GM21786 (cell line): ENCODE results near the gene HIRIP3.
"Not testable (repeated sequence)": the region's sequence is repeated elsewhere in the genome, so short reads cannot be mapped to it uniquely, and the experiment has no call there.

ENCODE experiments used
- ATAC-seq: cut with Tn5 transposase; IDR thresholded peaks from one replicate; pipeline ENCODE4 v1.9.1; 2021; ENCODE audit not compliant: unreplicated experiment

Gene HIRIP3, protein sequence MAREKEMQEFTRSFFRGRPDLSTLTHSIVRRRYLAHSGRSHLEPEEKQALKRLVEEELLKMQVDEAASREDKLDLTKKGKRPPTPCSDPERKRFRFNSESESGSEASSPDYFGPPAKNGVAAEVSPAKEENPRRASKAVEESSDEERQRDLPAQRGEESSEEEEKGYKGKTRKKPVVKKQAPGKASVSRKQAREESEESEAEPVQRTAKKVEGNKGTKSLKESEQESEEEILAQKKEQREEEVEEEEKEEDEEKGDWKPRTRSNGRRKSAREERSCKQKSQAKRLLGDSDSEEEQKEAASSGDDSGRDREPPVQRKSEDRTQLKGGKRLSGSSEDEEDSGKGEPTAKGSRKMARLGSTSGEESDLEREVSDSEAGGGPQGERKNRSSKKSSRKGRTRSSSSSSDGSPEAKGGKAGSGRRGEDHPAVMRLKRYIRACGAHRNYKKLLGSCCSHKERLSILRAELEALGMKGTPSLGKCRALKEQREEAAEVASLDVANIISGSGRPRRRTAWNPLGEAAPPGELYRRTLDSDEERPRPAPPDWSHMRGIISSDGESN

DNA sequence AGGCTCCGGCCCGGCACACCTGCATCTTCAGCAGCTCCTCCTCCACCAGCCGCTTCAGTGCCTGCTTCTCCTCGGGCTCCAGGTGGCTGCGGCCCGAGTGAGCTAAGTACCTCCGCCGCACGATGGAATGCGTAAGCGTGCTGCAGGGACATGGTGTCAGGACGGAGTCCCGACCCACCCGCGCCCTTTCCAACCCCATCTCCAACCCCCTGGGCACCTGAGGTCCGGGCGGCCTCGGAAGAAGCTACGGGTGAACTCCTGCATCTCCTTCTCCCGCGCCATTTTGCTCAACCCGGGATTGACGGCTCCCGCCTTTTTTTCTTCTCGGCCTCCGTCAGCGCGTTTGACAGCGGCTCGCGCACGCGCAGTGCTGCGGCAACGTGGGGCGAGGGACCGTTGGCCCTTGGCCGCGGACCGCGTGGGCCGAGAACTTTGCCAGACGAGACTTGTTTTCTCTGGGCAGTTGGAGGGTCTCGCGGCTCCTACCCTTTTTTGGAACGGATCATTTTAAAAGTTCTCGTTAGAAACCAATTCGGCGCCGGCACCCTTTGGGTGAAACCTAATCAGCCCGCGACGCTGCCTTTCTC is at the start of gene HIRIP3:
Gene HIRIP3, minus strand, starts transcription at position 294 of the 587 bp plus-strand sequence. Its CDS starts 12 bp downstream, at position 282.
- ATAC-seq, result peak; percentile 43

DNA sequence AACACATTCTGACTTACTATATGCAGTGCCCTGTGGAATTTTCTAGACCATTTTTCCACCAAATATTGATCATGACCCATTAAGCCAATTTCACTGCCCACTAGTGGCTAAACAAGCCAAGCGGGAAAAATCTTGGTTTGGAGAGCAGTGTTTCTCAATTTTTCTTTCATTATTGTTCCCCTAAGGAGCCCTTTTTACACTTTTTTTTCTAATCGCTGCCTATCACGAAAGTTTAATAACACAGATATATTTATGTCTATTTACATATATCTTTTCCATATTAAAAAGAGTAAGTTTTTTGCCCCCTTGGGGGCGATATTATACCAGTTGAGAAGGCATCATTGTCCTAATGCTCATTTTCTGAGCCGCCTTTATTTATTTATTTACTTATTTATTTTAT is 46.4 kb upstream of the HIRIP3 start:
- no peak for ATAC-seq

DNA sequence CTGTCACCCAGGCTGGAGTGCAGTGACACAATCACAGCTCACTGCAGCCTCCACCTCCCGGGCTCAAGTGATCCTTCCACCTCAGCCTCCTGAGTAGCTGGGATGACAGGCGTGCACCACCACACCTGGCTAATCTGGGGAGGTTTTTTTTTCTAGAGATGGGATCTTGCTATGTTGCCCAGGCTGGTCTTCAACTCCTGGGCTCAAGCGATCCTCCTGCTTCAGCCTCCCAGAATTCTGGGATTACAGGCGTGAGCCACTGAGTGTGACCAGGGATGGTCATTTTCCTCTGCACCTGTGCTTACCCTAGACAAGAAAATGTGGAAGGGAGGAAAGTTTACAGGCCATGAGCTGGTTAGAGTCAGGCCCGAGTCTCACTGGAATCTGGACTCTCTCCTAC is 45.3 kb upstream of the HIRIP3 start:
- not testable (repeated sequence) for ATAC-seq

DNA sequence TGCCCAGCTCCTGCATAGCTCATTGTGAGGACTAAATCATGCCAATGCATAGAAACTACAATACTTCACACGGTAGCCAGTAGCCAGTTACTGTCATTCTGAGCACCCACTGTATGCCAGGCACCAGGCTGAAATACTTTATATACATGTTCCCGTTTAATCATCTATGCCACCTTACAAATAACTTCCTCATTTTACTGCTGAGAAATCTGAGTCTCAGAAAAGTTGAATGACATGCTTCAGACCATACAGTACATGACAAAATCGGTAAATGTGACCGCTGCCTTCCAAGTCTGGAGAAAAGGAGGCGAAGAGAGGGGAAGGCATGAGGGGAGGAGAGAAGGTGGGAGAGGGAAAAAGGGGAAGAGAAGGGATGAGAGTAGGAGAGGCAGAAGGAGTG is 44.8 kb upstream of the HIRIP3 start:
- ATAC-seq, result no peak

DNA sequence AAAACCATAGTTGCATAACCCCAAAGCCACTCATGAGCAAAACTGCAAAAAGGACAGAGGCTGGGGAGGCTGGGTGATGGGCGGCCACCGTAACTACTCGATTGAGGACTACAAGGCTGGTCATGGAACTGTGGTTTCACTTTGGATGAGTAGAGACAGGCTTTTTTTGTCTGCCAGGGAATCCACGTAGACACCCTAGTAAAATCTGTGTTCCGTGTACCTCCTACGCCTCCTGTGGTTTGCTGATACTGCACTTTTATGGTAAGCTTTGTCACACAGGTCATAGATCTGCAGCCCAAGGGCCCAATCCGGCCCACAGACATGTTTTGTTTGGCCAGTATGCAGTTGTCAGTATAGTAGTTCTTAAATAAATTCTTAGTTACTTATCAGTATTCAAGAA is 37.9 kb upstream of the HIRIP3 start:
- ATAC-seq, result no peak

DNA sequence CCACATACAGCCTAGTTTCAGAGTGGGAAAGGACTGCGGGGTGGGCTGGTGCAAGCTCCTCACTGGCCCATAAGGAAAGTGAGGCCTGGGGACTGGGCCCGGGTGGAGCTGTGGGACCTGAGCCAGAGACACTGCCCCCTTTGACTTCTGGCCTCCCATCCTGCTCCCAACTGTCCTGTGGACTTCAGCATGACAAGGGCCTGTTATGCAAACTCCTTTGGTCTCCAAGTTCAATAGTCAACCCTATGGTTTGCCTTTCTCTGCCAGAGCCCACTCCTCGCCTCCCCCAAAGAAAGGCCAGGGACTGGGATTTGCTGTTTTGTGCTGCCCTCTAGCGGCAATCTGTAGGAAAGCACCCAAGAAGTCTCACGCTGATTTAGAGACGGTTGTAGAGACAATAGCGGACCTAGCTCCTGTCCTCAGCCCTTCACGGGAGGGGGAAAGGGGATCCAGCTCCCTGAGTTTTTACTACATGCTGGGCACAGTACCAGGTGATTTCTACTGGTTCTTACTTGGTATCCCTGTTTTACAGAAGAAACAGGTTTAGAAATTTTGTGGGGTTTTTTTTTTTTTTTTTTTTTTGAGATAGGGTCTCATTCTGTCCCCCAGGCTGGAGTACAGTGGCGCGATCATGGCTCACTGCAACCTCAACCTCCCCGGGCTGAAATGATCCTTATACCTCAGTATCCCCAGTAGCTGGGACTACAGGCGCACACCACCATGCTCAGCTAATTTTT is 36.8 kb upstream of the HIRIP3 start:
- ATAC-seq, result no peak

DNA sequence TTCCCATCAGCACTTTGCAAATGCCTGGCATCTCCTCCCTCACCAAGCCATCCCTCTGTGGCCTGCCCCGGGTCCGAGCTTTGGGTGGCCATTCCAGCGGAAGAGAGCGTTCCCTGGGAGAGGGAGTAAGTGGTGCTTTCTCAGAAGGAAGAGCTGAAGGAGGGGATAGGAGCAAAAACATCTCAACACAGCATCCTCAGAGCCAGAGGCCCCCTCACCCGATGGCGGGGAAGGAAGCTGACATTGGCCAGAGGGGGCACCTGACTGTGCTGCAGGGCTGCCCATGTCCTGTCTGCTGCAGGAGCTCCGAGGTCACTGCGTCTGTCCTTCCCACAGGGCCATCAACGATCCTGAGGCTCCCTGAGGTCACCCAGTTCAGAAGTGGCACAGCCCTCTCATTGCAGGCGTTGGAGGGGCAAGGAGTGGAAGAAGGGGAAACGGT is 36.1 kb upstream of the HIRIP3 start:
- ATAC-seq, result no peak

DNA sequence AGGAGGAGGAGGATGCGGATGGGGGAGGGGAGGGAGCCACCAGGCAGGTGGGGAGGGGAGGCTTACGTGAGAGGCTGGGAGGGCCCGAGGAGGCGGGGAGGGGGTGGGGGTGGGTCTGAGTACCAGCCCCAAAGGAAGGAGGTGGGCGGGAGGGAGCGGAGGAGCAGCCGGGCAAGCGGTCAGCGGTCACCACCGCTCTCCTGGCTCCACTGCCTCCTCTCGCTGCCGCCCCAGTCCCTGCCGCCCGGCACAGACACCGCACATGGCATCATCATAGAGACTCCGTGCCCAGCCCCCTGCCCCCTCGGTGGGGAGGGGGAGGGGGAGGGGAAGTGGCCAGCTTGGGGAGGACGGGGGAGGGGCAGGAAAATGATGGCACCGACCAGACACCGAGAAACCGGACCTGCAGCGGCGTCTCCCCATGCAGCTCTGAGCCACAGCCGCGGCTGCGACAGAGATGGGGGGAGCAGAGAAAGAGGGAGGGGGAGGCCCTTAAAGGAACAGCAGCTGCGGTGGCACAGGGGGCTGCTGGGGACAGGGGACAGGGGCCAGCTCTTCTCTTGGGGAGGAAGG is 35.5 kb upstream of the HIRIP3 start, which contains the start of gene TLCD3B:
Gene TLCD3B, minus strand, starts transcription at position 431 of the 573 bp plus-strand sequence. CDS start 744 bp downstream, outside the sequence.
- ATAC-seq, result no peak

DNA sequence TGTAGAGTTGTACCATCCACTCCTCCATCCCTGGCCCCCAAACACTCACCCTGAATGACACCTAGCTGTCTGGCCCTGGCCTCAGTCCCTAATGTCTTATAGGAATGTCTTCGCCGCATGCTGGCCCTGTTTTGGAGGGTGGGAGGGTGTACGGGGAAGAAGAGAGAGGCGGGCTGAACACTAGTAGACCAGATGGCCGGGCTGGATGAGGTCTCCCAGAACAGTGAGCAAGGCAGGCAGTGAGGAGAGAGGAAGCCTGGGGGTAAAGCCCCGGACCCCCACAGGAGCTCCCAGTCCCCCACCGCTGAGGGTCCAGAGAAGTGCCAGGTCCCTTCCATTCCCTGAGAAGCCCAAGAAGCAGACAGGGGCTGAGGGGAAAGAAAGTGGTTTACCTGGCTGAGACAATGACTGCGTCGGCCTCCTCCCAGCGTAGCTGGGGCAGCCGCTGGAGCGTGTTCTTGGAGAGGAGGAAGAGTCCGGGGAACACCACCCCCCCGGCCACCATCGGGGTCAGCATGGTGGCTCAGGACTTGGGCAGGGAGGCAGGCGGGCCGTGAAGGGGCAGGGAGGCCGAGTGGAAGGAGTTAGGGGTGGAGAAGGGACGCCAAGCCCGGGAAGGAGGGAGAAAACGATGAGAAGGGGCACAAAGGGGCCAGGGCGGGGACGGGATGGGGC is 34.7 kb upstream of the HIRIP3 start:
- ATAC-seq, result no peak

DNA sequence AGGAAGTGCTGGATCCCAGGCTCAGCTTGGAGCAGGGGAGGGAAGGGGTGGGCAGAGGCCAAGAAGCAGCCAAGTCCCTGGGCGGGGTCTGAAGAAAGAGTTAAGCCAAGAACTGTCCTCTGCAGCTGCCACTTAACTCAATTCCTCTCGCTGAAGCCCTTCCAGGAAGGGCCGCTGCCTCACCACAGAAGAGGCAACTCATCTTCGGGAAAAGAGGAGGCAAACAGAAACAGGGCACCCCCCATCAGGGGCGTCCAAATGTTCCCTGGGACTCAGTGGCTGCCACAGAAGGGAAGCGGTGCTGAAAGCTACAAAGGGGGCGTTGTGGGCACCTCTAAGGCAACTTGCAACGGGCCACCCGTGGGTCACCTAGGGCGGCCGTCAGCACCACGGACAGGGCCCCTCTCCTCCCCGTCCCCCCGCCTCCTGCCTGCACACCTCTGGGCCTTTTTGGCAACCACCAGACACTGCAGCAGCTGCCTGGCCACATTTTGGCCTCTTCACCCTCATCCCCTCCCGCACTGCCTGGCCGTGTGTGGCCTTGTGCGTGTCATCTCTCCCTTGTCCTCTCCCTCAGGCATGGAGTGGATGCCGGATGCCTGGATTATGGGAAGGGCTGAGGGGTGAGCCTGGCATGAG is 33.1 kb upstream of the HIRIP3 start:
- no peak for ATAC-seq

DNA sequence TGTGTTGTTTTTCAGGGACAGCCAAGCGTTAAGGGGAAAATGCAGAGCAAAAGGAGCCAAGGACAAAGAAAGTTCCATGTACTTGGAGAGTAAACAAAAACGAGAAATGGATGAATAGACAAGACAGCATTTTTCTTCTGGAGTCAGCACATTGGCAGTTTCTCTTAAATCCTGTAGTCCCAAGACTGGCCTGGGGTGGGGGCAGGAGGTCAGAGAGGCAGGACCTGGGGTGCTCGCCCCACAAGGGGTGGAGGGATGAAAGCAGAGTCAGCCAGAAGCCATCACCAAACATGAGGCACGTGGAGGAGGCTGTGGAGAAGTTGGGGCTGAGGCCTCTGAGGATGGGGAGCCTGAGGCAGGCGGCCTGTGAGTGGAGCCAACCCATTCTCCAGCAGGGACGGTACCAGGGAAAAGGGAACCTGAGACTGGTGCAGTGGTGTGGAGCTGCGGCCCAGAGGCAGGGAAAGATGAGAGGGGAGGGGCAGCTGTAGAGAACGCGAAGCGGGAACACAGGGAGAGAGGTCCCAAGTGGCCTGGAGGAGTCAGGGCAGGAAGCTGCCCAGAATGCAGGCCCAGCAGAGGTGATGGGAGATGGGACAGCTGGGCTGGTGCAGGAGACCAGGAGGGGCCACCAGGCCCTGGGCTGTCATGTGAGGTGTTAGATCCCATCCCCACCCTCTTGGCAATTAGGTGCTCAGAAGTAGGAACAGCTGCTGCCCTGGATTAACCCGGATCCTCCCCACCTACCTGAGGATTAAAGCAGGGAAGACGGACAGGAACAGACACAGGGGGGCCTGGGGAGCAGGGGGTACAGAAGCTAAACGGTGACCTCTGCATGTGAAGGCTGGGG is 32.4 kb upstream of the HIRIP3 start:
- ATAC-seq, result no peak

DNA sequence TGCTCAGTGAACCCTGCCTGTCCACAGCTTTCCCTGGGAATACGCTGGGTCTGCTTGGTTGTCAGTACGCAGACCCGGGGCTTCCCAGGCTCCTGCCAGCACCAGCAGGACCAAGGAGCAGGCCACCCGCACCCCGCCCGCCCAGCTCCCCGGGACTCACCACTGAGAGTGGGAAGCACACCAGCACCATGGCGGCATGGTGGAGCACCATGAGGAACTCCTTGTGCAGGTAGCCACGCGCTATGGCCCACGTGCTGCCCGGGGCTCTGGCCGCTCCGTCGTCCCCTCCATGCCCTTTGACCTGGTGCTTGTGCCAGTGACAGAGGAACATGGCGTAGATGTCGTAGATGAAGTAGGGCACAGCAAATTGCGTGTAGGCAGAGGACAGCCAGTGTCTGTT is 31.0 kb upstream of the HIRIP3 start:
- no peak for ATAC-seq

DNA sequence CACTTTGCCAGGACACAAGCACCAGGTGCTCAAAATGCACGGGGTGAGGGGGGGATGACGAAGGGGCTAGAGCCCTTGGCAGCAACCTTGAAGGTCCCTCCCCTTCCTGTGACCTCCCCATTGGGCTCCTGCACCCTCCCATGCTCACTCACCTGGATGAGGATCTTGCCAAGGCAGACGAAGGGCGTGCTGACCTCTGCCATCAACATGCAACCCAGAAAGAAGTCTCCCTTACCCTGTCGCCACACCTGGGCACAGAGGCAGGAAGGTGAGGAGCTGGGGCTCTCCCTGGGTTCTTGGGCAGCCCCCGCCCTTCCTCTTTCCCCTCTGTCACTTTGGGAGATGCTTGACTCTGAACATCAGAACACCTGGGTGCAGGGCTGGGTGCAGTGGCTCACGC is 30.2 kb upstream of the HIRIP3 start:
- no peak for ATAC-seq

DNA sequence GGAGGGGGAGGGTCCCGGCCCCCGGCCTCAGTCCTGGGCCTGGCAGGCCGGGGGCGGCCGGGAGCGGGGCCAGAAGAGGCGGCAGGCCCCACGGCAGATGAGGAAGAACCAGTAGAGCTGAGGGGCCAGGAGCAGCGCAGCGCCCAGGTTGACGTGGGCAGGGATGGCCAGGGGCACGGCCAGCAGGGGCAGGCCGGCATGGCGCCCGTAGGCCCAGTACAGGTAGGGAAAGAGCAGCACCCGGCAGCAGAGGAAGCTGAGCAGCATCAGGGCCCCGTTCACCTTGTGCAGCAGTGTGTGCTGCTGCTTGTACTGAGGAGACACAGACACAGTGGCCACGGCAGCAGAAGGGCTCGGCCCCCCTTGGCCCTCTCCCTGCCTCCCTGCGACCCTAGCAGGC is 29.7 kb upstream of the HIRIP3 start:
- ATAC-seq, result no peak

DNA sequence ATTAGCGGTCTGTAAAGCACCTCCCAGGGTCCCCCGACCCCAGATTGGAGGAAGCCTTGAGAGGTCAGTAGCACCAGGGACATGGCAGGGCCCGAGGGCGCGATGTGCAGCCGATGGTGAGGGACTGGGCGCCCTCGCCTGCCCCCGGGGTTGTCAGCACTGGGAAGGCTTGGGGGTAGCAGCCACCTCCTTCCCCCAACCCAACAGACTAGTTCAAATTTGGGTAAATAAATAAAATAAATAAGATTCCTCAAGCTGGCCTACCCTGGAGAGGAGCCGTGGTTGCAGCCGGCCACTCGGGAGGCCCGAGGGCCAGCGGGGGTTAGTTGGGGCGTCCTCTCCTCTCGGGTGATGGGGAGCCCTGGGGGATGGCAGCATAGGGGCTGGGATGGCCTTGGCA is 29.0 kb upstream of the HIRIP3 start:
- ATAC-seq, result no peak

DNA sequence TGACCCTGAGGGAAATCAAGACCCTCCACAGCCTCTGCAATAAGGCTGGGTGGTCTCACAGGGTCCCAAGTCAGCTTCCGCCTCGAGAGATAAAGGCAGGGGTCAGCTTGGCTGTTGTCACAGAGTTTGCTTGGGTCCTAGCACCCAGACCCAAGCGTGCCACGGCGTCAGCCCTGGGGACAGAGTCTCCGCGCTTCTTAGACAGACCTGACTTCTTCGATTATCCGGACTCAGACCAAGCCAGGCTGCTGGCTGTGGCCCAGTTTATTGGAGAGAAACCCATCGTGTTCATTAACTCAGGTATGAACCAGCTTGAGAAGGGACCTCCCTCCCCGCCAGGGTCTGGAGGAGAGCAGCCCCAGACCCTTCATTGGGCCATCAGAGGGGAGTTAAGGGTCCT is 28.2 kb upstream of the HIRIP3 start:
- ATAC-seq, result no peak

DNA sequence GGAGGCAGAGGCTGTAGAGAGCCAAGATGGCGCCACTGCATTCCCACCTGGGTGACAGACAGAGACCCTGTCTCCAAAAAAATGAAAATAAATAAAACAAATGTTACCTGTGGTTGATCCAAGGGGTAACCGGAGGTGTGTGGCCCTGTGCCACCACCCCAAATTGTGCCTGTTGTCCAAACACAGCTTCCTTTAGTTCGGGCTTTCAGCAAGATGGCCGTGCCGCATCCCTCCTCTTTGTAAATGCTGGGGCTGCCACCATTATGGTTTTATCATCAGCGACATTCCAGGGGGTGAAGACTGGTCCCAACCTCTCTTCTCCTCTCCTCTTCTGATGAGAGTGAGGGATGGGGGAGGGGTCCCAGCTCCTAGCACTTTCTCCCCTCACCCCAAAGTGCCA is 27.5 kb upstream of the HIRIP3 start, which contains the start of gene C16orf92:
Gene C16orf92, plus strand, starts transcription at position 312 of the 400 bp plus-strand sequence. CDS start 143 bp downstream, outside the sequence.
- no peak for ATAC-seq

DNA sequence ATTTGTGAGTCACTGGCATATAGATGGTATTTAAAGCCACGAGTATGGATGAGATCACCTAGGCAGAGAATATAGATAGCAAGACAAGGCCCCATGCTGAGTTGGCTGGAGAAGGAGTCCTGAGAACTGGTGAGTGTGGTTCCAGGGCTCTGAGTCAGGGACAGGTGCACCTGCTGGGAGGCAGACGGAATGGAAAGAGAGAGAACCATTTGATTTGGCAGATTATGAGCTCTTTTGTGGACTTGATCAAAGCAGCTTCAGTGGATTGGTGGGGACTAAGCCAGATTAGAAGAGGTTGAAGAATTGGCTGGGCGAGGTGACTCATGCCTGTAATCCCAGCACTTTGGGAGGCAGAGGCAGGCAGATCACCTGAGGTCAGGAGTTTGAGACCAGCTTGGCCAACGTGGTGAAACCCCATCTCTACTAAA is 23.3 kb upstream of the HIRIP3 start:
- ATAC-seq, result no peak

DNA sequence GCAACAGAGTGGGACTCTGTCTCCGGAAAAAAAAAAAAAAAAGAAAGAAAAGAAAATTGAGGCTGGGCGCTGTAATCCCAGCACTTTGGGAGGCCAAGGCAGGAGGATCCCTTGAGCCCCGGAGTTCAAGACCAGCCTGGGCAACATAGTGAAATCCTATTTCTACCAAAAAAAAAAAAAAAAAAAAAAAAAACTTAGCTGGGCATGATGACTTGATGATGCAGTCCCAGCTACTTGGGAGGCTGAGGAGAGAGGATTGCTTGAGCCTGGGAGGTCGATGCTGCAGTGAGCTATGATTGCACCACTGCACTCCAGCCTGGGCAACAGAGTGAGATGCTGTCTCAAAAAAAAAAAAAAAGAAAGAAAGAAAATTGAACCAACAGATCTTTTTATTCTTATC is 22.5 kb upstream of the HIRIP3 start:
- ATAC-seq, result not testable (repeated sequence)
